Measurements from ENCODE around the gene KCNIP2. TPM values are rescaled to one million over a fixed set of nuclear protein-coding genes. Genes with fewer than 3 reads are reported as not detected.
A peak's percentile ranks its signal among the peaks of the same experiment; 100 is the strongest.

The KCNIP2 gene
- total and polyA plus RNA-seq, 4 donors = 11.0 to 58.5 (median 33.1) TPM

DNA sequence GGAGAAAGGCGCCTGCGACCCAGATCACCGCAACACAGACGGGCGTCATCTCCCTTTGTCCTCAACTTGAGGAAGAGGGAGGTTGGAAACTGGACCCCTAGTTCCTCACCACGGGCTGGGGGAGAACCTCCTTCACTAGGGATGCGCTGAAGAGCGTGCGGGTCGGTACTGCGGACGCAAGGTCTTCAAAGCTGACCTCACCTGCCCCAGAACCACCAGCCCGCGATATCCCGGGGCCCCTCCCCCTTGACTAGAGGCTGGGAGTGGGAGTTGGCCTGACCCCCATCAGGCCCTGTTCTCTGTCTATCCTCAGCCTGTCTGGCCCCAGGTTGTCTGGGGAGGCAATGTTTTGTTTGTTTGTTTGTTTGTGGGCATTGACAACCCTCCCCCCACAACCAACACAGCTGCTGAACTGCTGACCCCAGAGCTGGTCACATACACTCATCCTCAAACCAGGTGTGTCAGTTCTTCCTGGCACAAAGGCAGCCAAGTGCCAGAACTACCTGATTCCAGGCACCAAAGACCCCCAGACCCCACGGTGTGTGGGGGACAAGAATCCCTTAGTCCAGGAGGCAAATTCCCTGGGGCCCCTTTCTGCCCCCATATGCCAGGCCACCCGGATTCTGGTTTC is 63.3 kb downstream of the KCNIP2 start:
- WGBS (ENCODE audit: insufficient coverage) = 34% methylated on average over 6 of the region's 17 CpGs
- Histone ChIP-seq H3K9me3 (ENCODE audit: control insufficient read depth, insufficient read depth, low read length) (no peaks in the 10 kb centered on the region), H3K4me1 (ENCODE audit: control insufficient read depth, insufficient read depth, low read length) (peaks cover 54% of the 10 kb centered on the region), H3K27ac (ENCODE audit: low read depth, low read length) (no peak overlapping the region), H3K36me3 (ENCODE audit: control insufficient read depth, insufficient read depth, low read length) (peaks cover 18% of the 10 kb centered on the region), H3K4me3 (ENCODE audit: low read depth, low read length) (no peak overlapping the region), H3K27me3 (ENCODE audit: control insufficient read depth, insufficient read depth, low read length) (peaks cover 47% of the 10 kb centered on the region)
- DNase-seq (ENCODE audit: low read depth in 4 of 6, low spot score in 6 of 6) = no peak

DNA sequence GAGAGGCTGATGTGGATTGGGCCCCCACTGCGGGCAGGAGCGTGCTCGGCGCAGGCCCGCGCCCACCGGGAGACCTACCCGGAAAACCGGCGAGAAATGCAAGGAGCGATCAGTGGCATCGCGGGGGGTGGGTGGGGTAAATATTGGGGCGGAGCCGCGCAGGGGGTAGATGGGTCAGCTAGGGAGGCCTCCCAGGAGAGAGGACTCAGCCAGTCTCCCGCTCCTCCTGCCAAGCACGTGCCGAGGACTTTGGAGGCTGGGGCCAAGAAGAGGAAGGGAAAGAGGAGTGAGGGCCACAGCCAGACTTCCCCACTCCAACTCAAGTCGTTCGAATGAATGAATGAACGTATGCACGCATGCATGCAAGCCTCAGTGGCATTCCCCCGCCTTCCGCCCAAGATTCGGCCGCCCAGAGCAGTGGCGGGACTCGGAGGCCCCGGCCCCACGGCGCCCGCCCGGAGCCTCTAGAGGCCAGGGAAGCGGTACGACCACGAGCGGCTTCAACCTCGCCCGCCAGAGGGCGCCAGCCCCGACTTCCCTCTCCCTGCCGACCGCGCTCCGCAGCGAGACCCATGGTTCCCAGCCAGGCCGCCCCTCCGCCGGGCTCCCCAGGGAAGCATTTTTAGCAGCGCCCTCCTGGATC is 63.9 kb downstream of the KCNIP2 start:
- peak in 4 of 6 donors; percentile 31 to 83 (median 54) for DNase-seq (ENCODE audit: low read depth in 4 of 6, low spot score in 6 of 6)
- Histone ChIP-seq H3K36me3 (ENCODE audit: control insufficient read depth, insufficient read depth, low read length) (peaks cover 18% of the 10 kb centered on the region), H3K4me3 (ENCODE audit: low read depth, low read length) (peak overlapping the region; percentile 16), H3K9me3 (ENCODE audit: control insufficient read depth, insufficient read depth, low read length) (no peaks in the 10 kb centered on the region), H3K27me3 (ENCODE audit: control insufficient read depth, insufficient read depth, low read length) (peaks cover 54% of the 10 kb centered on the region), H3K27ac (ENCODE audit: low read depth, low read length) (no peak overlapping the region), H3K4me1 (ENCODE audit: control insufficient read depth, insufficient read depth, low read length) (peaks cover 60% of the 10 kb centered on the region)
- 4% methylated on average over 48 of the region's 51 CpGs for WGBS (ENCODE audit: insufficient coverage)

DNA sequence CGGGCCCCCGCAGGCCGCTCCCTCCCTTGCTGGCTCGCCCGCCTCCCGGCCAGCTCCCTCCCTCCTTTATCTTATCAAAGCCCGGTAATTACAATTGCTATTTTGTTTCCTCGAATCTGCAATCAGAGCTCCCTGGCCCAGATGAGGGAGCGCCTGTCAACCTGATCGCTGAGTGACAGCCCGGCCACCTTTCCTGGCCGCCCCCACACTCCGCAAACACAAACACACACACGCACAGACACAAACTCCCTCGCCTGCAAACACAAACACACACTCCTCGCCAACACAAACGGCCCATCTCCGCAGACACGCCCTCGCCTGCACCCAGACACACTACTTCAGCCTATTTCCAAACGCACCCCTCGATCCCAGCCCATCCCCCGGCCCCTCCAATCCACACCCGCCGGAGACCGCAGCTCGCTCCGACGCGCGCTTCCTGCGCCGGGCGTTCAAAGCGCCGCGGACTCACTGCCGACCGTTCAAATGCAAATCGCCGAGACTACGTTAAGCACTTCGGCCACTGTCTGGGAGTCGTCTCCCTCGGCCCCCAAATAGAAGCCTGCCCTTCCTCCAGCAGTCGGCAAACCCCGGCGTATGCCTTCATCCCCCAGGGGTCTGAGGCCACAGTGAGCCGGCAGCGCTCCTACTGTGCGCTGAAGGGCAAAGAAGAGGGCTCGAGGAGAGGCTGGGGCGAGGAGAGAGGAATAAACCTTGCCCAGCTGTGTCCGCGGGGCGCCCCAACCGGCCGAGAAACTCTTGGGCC is 64.6 kb downstream of the KCNIP2 start:
- WGBS (ENCODE audit: insufficient coverage) = 7% methylated on average over 58 of the region's 58 CpGs
- Histone ChIP-seq H3K27ac (ENCODE audit: low read depth, low read length) (no peak overlapping the region), H3K36me3 (ENCODE audit: control insufficient read depth, insufficient read depth, low read length) (peaks cover 20% of the 10 kb centered on the region), H3K27me3 (ENCODE audit: control insufficient read depth, insufficient read depth, low read length) (peaks cover 61% of the 10 kb centered on the region), H3K9me3 (ENCODE audit: control insufficient read depth, insufficient read depth, low read length) (no peaks in the 10 kb centered on the region), H3K4me1 (ENCODE audit: control insufficient read depth, insufficient read depth, low read length) (peaks cover 65% of the 10 kb centered on the region), H3K4me3 (ENCODE audit: low read depth, low read length) (peak overlapping the region; percentile 16)
- DNase-seq (ENCODE audit: low read depth in 4 of 6, low spot score in 6 of 6) = peak in 2 of 6 donors; percentile 34 to 48

DNA sequence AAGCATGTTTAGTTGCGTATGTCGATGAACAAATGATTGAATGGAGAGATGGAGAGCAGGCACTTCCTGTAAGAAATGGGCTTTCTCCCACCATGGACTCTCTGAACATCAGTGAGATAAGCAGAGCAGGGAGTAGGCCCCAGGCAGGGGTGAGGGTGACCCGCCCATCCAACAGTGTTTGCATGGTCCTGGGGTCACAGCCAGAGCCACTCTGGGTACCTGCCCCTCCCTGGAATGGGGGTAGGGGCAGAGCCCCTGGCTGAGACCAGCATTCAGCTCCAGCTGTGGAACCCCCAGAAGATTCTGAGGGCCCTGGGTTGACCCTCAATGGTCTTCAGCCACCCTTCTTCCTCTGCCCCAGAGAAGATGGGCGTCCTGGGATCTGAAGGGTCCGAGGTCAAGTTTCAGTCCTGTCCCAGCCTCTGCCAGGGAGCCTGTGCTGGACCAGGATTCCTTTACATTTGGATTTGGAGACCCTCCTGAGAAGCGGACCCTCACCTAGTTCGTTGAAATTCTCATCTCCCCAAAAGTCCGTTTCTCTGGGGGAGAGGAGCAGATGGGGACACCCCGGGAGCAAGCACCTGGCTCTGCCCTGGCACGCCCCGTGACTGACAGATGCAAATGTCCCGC is 65.3 kb downstream of the KCNIP2 start:
- Histone ChIP-seq H3K36me3 (ENCODE audit: control insufficient read depth, insufficient read depth, low read length) (peaks cover 21% of the 10 kb centered on the region), H3K4me3 (ENCODE audit: low read depth, low read length) (no peak overlapping the region), H3K9me3 (ENCODE audit: control insufficient read depth, insufficient read depth, low read length) (no peaks in the 10 kb centered on the region), H3K27me3 (ENCODE audit: control insufficient read depth, insufficient read depth, low read length) (peaks cover 68% of the 10 kb centered on the region), H3K27ac (ENCODE audit: low read depth, low read length) (no peak overlapping the region), H3K4me1 (ENCODE audit: control insufficient read depth, insufficient read depth, low read length) (peaks cover 62% of the 10 kb centered on the region)
- no peak for DNase-seq (ENCODE audit: low read depth in 4 of 6, low spot score in 6 of 6)
- 40% methylated on average over 6 of the region's 12 CpGs for WGBS (ENCODE audit: insufficient coverage)

DNA sequence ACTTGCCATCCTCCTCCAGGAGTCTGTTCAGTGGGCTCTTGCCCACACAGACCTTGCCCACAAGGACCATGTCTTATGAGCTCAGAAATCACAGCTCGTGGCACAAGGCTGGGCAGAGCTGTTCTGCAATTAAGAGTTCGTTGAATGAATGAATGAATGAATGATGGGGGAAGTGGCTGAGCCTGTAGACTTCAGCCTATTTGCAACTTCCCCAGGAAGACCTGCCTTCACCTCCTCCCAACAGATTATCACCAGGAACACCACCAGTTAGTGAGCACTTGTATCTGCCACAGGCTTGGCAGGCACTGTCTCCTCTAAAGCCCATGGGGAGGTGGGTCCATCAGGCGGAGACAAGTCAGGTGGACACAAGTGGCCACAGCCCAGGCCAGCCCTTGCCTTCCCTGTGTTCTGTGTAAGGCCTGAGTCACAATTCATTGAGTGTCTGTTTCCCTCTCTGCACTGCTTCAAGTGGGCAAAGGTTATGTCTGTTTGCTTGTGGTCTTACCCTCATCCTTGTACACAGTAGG is 65.9 kb downstream of the KCNIP2 start:
- no peak overlapping the region for H3K27ac ChIP-seq (ENCODE audit: low read depth, low read length)

DNA sequence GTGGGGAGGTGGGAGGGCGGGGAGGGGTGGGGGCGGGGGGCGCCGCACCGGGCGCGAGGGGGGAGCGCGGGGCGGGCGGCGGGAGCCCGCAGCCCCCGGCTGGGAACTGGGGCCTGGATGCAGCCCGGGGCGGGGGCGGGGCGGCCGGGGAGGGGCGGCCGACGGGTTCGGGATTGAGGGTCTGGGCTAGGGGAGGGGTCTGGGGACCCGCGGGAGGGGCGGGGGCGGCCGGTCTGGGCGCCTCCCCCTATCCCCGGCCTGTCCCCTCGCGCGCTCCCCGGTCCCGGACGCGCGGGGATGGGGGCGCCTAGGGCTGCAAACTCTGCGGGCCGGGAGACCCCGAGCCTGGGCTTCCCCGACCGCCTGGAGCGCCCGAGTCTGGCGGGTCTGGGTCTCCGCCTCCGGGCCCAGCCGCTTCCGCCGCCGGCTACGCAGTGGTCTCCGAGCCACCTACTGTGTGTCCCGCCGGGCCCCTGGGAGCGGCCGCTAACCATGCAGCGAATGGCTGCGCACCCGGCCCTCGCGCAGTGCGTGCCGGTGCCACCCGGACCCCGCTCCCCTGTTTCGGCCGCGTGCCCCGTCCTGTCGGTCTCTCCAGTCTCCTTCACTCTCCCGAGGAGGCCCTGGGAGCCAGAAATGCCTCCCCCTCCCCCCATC is 67.3 kb downstream of the KCNIP2 start:
- Histone ChIP-seq H3K27me3 (ENCODE audit: control insufficient read depth, insufficient read depth, low read length) (peaks cover 87% of the 10 kb centered on the region), H3K9me3 (ENCODE audit: control insufficient read depth, insufficient read depth, low read length) (no peaks in the 10 kb centered on the region), H3K27ac (ENCODE audit: low read depth, low read length) (no peak overlapping the region), H3K4me3 (ENCODE audit: low read depth, low read length) (no peak overlapping the region), H3K4me1 (ENCODE audit: control insufficient read depth, insufficient read depth, low read length) (peaks cover 55% of the 10 kb centered on the region), H3K36me3 (ENCODE audit: control insufficient read depth, insufficient read depth, low read length) (peaks cover 15% of the 10 kb centered on the region)
- DNase-seq (ENCODE audit: low read depth in 4 of 6, low spot score in 6 of 6) = no peak
- 4% methylated on average over 51 of the region's 74 CpGs for WGBS (ENCODE audit: insufficient coverage)

More for the DNA sequence above, 65.9 kb downstream of the KCNIP2 start:
- no peak overlapping the region for H3K4me3 ChIP-seq (ENCODE audit: low read depth, low read length)
- no peak for DNase-seq (ENCODE audit: low read depth in 4 of 6, low spot score in 6 of 6)
- WGBS (ENCODE audit: insufficient coverage) = 94% methylated on average over 1 of the region's 3 CpGs
- H3K36me3 ChIP-seq (ENCODE audit: control insufficient read depth, insufficient read depth, low read length) = peaks cover 21% of the 10 kb centered on the region
- H3K4me1 ChIP-seq (ENCODE audit: control insufficient read depth, insufficient read depth, low read length) = peaks cover 62% of the 10 kb centered on the region
- H3K27me3 ChIP-seq (ENCODE audit: control insufficient read depth, insufficient read depth, low read length) = peaks cover 74% of the 10 kb centered on the region
- no peaks in the 10 kb centered on the region for H3K9me3 ChIP-seq (ENCODE audit: control insufficient read depth, insufficient read depth, low read length)

Other genes with a start within 250 kb of the KCNIP2 start
- 10 to 100 TPM; 40.1 to 47.3 TPM for gene FBXW4, start 148.6 kb downstream of the KCNIP2 start, total RNA-seq
- 10 to 100 TPM; 43.8 to 49.1 TPM for gene FBXW4, start 148.6 kb downstream of the KCNIP2 start, polyA plus RNA-seq (ENCODE audit: insufficient read length in 2 of 2)
- under 1 TPM; 0.69 to 0.72 TPM for gene FGF8, start 67.7 kb downstream of the KCNIP2 start, total RNA-seq
- gene FGF8, start 67.7 kb downstream of the KCNIP2 start, polyA plus RNA-seq (ENCODE audit: insufficient read length in 2 of 2) = 1 to 10 TPM; 1.7 to 2.2 TPM
- 10 to 100 TPM; 20.0 to 37.5 TPM for gene NPM3, start 60.4 kb downstream of the KCNIP2 start, total RNA-seq
- gene NPM3, start 60.4 kb downstream of the KCNIP2 start, polyA plus RNA-seq (ENCODE audit: insufficient read length in 2 of 2) = 10 to 100 TPM; 40.5 to 40.6 TPM
- 100 to 1,000 TPM; 173 to 267 TPM for gene OGA, start 25.4 kb downstream of the KCNIP2 start, total RNA-seq
- 100 to 1,000 TPM; 173 to 218 TPM for gene OGA, start 25.4 kb downstream of the KCNIP2 start, polyA plus RNA-seq (ENCODE audit: insufficient read length in 2 of 2)
- 10 to 100 TPM; 14.0 to 21.1 TPM for gene ARMH3, start 212.4 kb upstream of the KCNIP2 start, total RNA-seq
- gene ARMH3, start 212.4 kb upstream of the KCNIP2 start, polyA plus RNA-seq (ENCODE audit: insufficient read length in 2 of 2) = 10 to 100 TPM; 20.5 to 25.1 TPM
- 10 to 100 TPM; 12.2 to 18.3 TPM for gene HPS6, start 221.5 kb upstream of the KCNIP2 start, total RNA-seq
- 10 to 100 TPM; 12.7 to 12.9 TPM for gene HPS6, start 221.5 kb upstream of the KCNIP2 start, polyA plus RNA-seq (ENCODE audit: insufficient read length in 2 of 2)

Measured in spinal cord (tissue), 10 donors.